ENCODE results near the gene TXNRD2.

Gene TXNRD2

DNA sequence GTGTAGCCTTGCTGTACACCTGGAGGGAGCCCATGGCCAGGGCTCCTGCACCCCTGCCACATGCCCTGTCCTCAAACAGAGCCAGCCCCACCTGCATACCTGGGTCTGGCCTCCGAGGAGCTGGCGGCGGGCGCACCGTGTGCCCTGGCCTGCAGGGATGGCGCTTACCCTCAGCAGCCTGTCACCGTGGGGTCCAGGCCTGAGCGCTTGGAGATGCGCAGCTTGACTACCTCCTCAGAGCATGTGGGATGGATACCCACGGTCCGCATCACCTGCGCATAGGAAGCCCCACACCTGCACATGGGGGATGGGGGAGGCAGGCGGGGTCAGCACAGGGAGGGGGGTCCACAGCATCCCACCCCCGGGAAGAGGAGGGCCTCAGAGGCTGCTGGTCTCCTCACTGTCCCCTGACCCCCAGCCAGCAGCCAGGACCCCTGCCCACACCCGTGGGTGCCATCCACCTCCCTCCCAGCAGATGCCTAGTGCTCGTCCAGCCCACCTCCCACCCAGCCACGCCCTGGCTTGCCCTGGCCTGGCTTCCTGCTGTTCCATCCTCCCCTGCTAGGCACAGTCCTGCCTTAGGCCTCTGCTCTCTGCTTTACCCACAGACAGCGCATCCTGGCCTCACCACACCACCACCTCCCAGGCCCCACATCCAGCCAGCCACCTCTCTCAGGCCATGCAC is 64.5 kb downstream of the TXNRD2 start:
- no peak for DNase-seq (ENCODE audit: low read depth in 2 of 2)

DNA sequence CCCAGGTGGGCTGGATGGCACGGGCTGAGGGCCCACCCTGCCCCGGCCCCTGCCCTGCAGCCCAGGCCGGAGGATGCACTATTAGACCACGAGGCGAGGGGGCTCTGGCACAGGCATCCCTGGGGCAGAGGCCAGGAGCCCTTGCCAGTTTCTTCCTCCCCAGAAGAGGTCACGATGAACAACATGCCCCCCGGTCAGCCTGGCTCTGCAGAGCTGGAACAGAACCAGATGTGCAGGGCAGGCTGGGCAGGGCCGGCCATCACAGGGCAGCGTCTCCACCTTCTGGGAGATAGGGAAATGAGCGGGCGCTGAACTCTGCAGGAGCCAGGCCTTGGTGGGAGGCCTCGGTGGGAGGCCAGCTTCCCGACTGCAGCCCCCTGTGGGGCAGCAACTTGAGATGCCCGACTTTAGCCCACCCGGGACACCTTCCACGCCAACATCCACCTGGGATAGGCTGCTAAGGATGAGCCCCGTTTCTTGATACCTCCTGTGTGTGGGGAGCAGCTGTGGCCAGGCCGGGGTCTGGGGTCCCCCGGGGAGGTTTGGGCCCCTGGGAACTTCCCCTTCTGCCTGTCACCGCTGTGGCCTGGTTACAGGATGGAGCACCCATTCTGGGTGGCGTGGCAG is 65.2 kb downstream of the TXNRD2 start:
- no peak for DNase-seq (ENCODE audit: low read depth in 2 of 2)

DNA sequence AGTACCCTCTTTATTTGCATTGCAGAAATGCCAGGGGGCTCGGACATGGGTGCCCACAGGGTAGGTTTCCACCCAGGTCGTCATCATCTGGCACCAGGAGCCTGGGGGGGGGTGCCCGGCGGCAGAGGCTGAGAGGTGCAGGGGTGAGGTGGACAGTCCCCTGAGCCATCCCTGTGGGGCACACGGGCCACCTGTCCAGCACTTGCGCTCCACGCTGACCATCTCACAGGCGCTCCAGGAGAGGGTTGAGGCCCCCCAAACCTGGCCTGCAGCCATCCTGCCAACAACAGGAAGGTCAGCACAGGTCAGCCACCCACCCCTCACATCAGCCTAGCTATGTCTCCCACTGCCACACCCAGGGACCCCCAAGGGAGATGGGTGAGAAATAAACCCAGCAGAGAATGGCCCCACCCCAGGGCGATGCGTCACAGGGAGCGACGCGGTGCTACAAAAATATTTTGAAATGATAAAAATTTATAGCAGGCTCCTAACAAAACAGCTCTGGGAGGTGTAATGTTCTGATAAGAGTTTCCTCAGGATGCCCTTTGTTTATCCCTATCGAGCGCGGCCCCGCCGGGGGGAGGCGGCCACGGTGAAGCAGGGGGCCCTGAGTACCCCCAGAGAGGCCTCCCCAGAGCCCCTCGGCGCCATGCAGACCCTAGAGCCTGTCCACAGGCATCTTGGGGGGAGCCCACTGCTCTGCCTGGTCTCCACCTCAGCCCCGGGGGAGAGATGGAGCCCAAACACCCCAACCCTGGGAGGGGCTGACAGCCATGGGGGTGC is 65.9 kb downstream of the TXNRD2 start:
- DNase-seq (ENCODE audit: low read depth in 2 of 2), result no peak

DNA sequence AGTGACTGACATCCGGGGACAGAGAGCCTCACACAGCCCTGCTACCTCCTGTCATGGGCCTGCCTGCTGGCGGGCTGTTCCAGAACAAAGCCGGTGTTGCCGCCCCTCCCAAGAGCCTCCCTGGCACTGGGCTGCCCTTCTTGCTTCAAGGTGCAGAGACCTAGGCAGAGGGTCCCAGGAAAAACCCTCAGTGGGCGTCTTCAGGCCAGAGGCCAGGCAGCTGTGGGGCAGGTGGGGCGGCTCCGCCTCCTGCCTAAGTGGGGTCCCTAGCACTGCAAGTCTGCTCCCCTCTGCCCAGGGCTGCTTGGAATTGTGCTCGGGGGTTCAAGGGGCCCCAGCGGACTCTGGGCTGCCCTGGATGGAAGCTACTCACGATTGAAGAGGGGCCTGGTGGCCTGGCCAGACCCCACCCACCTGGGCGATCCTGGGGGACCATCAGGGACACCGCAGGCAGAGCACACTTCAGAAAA is 66.5 kb downstream of the TXNRD2 start:
- no peak for DNase-seq (ENCODE audit: low read depth in 2 of 2)

DNA sequence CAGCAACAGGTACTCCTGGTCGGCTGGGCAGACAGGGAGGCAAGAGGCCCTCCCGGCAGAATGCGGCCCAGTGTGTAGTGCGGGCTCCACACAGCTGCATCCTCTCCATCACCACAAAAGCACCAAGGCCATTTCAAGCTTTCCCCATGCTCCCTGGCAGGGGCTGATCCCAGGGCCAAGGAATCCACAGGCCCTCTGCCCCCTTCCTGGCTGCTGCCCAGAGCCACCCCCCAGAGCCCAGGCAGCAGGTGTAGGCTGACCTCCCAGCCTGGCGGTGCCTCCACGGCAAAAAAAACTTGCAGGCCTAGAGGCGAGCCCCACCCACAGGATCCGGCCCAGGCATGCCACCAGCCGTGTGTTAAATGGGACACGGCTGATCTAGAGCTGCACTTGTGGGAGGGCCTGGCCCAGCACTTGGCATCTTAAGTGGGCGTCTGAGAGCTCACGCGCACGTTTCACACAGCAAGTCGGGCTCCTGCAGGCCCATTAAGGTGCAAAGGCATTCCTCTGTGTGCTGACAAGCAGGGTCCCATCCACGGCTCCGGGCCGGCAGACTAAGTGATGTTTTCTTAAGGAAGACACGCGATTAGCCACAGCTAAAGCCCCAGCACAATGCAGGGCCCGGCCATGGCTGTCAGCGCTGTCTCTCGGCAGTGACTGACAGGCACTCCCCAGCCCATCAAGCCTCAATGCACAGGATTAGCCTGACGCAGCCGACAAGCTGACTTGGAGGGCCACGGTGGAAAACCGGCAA is 67.1 kb downstream of the TXNRD2 start:
- no peak for DNase-seq (ENCODE audit: low read depth in 2 of 2)

DNA sequence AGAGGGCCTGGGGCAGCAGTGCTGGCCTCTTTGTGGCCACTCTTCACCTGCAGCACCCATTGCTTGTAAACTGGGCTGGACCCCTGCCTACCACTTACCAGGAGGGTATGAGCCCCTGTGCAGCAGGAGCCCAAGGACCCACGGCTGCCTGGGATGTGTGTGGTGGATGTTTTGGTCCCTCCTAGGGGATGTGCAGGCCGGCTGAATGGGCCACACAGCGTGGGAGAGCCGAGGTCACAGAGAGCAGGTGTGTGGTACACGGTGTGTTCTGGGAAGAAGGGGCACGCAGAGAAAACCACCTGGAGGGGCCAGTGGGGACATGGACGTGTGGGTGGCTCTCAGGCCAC is 67.7 kb downstream of the TXNRD2 start:
- no peak for DNase-seq (ENCODE audit: low read depth in 2 of 2)

DNA sequence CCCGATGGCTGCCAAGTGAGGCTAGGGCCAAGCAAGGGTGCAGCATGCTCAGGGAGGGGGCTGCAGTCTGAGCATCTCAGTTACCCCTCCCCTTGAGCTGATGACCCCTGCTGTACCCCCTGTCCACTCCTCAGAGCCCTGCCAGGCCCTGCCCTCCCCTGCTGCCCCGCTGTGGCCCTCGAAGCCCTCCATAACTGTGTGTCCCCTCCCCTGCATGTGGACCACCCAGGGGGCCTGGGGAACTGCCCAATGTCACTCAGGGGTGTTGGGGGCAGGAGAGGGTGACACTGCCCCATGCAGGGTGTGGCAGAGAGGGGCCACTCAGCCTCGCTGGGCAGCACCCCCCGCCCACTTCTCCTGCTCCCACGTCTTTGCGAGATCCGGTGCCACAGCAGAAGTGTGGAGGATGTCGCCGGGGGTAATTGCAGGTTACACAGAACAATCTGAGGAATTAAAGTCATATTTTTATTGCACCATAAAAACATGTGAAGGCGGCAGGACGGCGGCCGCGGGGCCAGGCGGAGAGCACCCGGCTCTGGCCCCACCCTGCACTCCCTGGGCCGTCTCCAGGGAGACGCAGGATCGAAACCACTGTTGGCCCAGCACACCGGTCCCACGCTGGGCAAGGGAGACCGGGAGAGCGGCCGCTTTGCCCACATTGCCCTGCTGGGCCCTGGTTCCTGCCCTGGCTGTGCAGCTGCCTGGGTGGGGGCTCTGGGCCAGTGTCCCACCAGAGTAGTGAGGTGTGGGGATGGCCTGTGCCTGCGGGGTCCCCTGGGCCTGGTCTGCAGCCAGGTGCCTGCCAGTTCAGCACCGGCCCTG is 68.3 kb downstream of the TXNRD2 start:
- DNase-seq (ENCODE audit: low read depth in 2 of 2), result no peak

DNA sequence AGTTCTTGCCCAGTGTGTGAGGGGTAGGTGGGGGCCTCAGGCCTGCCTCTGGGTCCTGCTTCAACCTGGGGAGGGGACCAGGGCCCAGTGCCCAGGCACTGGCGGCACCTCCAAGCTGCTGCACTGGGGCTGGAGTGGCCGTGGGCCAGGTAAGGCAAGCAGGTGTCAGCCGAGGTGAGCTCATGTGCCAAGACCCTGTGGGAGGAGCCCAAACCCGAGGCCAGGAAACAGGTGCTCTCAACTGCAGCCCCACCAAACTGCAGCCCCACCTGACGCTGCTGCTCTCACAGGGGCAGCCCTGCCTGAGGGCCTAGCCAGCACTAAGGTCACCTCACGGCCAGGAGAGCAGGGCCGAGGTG is 68.9 kb downstream of the TXNRD2 start:
- DNase-seq (ENCODE audit: low read depth in 2 of 2), result no peak

DNA sequence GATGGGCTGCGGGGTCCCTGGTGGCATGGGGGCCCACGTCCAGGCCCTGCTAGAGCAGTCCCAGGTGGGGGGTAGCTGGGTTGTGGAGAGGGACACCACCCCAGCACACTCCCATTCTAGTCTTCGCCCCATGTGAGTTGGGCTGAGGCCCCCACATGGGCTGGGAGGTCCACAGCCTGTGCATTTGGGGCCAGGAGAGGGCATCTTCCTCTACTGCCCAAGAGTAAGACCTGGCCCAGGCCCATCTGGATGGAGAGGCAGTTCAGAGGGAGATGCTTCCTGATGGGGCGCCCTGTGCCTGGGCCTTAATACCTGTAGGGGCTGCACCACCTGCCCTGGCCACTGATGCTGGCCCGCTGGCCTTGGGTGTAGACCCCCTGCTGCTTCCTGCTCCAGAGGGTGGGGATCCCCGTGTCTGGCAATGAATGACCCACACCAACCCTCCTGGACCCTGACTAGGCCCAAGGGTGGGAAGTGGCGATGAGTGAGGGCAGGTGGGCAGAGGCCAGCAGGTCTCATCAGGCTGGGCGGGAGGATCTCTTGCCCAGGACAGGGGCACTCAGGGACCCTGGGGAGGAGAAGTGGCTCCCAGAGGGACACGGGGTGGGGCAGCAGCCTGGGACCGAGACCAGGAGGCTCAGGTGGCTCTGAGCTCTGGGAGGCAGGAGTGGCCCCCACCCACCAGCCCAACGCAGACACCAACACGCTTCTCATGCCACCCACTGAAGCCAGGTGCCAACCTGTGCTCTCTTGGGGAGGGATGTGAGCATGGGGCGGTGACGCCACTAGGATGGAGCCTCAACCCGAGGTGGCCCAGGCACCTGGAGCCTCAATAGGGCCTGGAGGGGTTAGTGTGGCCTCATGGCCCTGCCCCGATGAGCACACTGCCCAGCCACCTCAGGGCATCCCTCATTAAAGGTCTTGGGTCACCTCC is 69.5 kb downstream of the TXNRD2 start:
- no peak for DNase-seq (ENCODE audit: low read depth in 2 of 2)

DNA sequence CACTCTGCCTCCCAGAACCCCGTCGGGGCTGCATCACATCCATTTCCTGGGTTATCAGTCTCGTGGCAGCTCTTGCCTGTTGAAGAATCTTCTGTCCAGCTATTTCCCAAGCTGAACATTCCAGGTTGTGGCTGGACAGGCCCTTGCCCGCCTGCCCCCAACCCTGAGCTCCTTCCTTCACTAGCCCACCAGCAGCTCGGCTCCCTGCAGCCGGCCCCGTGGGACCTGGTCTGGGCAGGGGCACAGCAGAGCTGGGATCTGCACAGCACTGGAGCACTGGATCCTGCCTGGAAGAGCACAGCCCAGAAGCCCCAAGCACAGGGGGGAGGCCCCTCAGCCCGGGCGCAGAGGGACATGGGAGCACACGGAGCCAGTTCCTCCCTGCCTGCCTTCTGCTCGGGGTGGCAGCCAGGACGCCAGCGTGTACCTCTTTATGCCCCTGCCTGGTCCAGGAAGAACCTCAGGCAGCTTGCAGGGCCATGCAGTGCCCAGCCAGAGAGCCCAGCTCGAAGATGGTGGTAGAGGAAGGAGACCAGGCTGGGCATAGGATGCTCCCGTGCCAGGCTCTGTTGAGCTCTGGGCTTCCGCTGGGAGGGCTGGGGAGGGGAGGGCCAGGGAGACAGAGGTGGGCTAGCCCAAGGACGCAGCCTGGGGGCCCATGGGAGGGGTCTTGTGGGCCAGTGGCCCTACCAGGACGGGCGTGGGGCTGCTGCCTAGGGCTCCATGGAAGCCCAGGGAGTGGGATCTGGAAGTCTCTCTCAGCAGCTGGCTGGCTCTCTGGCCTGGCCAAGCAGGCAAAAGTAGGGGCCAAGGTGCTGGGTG is 70.4 kb downstream of the TXNRD2 start:
- no peak for DNase-seq (ENCODE audit: low read depth in 2 of 2)

DNA sequence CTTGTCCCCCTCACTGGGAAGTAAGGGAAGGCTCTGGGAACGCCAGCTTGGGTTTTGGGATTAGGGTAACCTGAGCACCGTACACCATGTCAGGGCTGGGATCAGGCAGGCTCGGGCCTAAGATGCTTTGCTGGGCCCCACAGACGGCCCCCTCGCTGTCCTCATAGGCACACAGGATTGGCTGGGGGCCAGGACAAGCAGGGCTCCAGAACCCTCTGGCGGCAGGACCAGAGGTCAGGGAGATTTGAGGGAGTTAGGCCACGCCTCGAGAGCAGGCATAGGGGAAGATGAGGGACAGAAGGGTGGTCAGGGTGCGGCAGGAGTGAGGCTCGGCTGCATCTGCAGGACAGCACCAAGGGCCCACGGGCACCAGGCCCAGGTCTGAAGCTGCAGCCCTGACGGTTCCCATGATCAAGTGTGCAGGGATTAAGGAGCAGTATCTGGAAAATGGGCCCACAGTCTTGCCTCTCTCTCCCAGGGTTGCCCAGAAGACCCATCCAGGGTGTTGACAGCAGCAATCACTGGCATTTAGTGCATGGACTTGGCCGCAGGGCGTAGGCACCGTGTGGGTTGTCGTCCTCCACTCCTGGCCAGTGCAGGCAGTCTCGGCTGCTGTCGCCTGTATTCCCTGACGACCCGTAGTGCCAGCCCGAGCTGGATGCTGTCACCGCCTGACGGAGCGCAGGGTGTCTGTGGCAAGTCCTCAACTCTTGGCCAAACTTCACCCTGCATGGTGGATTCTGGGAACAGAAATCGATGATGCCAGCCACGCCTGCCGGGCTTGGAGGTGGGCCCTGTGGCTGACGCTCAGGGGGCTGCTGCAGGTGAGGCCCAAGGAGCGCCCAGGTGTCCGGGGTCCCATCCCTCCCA is 71.2 kb downstream of the TXNRD2 start:
- DNase-seq (ENCODE audit: low read depth in 2 of 2), result no peak

DNA sequence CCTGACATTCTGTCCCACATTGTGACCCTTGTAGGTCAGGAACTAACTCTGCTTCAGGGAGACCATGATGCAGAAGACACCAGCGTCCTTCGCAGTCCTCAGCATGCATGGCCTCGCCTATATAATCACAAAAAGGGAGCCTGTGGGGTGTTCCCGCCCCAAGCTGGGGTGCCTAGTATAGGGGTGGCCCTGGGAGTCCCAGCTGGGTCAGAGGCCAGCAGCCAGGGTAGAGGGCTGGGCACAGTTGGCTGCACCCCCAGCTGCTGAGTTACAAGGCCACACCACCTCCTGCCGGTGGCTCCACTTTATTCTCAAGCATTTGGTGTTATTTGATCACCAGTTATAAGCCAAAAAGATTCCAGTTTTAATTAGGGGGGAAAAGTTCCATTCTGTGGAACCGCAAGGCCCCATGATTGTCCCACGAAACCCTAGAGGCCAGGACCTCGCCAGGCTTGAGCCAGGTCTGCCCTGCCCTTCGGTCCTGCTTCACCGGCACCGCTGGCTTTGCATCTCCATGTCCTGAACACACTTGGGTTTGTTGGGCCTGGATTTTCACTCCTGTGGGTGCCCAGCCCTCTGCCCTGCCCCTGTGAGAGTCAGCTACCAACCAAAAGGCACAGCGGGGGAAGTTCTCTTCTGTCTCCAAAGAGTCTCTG is 72.0 kb downstream of the TXNRD2 start:
- DNase-seq (ENCODE audit: low read depth in 2 of 2), result no peak

DNA sequence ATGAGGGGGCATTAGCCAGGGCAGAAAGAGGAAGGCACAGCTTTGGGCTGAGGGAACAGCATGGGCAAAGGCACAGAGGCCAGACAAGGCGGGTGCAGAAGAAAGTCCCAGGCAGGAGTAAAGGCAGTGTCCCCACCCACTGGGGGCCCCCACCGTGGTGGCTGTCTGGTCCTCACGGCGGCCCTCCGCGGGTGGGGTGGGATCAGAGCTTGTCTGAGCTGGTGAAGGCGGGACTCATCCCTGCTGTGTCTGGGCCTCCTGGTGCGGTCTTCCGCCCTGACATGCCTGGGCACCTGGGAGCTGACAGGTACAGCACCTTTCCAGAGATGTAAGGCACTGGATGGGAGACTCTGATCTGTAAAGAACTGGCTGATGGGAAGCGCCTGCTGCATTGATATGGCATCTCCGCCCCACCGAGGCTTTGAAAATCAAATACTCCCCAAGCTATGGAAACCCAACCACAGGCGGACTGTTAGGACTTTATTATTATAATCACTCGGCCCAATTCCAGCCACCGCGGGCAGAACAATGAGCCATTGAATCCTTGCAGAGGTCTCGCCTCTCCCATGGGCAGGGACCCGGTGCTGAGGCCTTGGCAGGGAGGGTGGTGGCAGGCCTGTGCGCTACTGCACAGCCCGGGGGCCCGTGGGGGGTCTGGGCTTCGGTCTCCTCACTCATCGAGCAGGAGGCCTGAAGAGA is 72.7 kb downstream of the TXNRD2 start:
- DNase-seq (ENCODE audit: low read depth in 2 of 2), result no peak

DNA sequence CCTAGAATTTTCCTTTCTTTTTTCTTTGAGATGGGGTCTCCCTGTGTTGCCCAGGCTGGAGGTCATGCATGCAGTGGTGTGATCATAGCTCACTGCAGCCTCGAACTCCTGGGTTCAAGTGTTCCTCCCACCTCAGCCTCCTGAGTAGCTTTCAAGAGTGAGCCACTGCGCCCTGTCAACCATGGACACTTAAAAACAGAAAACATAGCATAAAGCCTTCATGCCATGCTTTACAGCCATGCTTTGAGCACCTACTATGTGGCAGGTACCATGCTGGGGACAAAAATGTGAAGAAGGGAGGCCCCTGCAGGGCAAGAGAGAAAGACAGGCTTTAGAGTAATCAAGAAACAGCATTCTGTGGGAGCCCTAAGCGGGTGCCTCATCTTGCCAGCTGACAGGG is 73.3 kb downstream of the TXNRD2 start:
- no peak for DNase-seq (ENCODE audit: low read depth in 2 of 2)

DNA sequence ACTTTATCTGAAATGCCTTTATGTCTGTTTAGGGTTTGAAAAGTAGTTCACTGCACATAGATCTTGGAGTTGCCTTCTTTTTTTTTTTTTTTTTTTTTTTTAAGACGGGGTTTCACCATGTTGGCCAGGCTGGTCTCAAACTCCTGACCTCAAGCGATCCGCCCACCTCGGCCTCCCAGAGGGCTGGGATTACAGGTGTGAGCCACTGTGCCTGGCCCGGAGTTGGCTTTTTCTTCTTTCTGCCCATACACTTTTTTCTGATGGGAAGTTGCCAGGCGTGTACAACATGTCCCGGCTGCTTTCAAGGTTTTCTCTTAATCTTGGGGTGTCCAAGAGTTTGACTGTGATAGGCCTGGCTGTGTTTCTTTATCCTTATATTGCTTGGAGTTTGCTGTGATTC is 74.0 kb downstream of the TXNRD2 start:
- DNase-seq (ENCODE audit: low read depth in 2 of 2), result no peak

DNA sequence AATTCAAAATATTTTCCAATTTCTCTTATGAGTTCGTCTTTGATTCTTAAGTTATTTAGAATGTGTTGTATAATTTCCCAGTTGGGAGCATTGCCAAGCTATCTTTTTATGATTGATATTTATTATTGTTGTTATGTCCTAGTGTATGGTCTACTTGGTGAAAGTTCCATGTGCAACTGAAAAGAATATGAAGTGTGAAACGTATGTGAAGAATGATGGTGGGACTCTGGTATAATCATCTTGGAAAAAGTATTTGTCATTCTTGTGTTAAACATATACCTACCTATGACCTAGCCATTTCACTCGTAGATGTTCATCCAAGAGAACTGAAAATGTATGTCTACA is 75.0 kb downstream of the TXNRD2 start:
- DNase-seq (ENCODE audit: low read depth in 2 of 2), result no peak

DNA sequence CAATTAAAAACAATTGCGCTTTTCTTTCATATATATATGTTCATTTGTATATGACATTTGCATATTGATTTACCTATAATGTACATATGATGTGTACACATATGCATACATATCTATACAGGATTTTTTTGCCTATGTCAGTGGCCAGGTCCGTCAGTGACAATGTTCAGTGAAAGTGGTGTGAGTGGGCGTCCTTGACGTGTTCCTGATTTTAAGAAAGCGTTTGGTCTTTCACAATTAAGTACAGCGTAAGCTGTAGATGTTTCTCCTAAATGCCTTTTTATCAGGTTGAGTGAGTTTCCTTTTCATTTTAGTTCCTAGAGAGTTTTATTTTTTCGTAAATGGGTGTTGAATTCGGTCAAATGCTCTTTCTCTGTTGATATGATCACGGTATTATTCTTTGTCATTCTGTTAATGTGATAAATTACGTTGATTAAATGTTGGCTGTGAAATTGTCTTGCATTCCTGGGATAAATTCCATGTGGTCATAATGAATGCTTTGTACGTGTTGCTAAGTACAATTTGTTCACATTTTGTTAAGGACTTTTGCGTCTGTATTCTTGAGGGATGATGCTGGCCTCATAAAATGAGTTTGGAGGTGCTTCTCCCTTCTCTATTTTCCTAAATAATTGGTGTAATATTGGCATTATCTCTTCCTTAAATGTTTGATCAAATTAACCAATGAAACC is 76.3 kb downstream of the TXNRD2 start:
- no peak for DNase-seq (ENCODE audit: low read depth in 2 of 2)
